ENCODE measurements around the gene ELANE.

ELANE gene

GRCh38 chr19:904545-904944 is 52.4 kb downstream of the ELANE start:
- H3K27me3 Mint-ChIP-seq (ENCODE audit: low read depth): no peaks in the 10 kb centered on the region
- H3K4me3 Mint-ChIP-seq: no peak overlapping the region
- H3K27ac Mint-ChIP-seq: peak overlapping the region; percentile 49
- H3K4me1 Mint-ChIP-seq (ENCODE audit: low read depth): peaks cover 17% of the 10 kb centered on the region
- DNase-seq (ENCODE audit: low spot score): no peak
- H3K9me3 Mint-ChIP-seq: no peaks in the 10 kb centered on the region
- H3K36me3 Mint-ChIP-seq (ENCODE audit: low read depth): peaks cover 13% of the 10 kb centered on the region

Measured in T-helper 2 cell treated with Interferon-gamma antibody and Interleukin-4, amounts not matched to agents 5 μg/mL and 100 μg/mL, for 36 hours (primary cell).